Stimulated activated naive CD4-positive, alpha-beta T cell (primary cell): ENCODE measurements around the gene SNTG2.

Source experiments
- DNase-seq, 6 experiments: peaks; one replicate each; lab custom pipeline; 2025; lab: John Stamatoyannopoulos, UW

Gene SNTG2

DNA sequence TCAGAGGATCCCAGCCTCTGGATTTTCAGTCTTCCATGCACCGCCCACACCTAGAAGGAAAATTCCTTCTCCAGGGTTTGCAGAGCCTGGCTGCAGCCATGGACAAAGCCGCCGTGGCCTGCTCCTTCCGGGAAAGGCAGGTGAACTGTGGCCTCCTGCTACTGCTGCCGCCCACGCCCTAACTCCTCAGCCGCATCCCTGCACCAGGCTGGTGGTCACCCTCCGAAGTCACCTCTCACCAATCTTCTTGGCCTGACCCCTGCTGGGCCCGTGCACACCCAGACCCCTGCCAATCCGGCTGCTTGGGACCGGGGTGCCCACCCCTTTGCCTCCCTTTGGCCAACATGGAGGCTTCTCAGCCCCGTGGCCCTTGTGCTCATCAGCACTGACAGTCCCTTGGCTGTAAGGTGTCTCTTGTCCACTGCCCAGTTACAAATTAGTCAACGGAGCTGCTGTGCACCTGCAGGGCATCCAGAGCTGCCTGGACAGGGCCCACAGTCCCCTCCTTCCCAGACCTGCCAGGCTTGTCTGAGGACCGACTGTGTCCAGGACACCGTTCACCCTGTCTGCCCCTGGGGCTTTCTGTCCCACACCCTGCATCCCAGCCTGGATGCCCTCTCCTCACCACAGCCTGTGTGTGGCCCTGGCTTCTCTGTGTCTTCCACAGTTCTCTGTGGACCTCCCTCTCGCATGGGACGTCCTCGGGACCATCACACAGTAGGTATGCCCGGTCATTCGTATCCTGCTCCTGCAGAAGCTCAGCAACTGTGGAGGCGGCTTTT lies 332.6 kb downstream of the SNTG2 start:
- no peak for DNase-seq

DNA sequence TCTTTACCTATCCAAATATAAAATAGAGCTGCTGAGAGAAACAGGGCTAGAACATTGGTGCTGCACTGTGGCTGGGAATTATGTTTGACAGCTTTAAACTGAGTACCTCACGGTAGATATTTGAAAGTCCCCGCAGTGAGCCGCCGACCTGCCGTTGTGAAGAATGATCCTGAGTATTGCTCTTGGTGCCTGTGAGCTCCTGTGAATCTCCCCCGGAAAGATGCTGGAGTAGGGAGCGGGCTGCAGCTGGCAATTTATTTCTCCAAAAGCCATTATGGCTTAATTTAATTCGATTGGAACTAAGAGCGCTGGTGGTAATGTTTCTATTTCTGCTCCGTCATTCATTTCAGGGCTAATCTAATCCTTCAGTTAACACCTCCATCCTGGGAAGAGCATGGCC lies 333.2 kb downstream of the SNTG2 start:
- no peak for DNase-seq

GRCh38 chr2:1286929-1287328 lies 336.3 kb downstream of the SNTG2 start:
- no peak for DNase-seq

- DNase-seq, result no peak
Measured at GRCh38 chr2:1287427-1287826, 336.8 kb downstream of the SNTG2 start.

- DNase-seq, result no peak
Measured at GRCh38 chr2:1294900-1295299, 344.3 kb downstream of the SNTG2 start.

DNA sequence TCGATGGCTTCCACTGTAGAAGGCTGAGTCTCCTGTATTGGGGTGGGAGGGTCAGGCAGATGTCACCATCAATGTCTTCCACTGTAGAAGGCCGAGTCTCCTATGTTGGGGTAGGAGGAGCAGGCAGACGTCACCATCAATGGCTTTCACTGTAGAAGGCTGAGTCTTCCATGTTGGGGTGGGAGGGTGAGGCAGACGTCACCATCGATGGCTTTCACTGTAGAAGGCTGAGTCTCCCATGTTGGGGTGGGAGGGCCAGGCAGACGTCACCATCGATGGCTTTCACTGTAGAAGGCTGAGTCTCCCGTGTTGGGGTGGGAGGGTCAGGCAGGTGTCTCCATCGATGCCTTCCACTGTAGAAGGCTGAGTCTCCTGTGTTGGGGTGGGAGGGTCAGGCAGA lies 345.1 kb downstream of the SNTG2 start:
- DNase-seq, result no peak

DNA sequence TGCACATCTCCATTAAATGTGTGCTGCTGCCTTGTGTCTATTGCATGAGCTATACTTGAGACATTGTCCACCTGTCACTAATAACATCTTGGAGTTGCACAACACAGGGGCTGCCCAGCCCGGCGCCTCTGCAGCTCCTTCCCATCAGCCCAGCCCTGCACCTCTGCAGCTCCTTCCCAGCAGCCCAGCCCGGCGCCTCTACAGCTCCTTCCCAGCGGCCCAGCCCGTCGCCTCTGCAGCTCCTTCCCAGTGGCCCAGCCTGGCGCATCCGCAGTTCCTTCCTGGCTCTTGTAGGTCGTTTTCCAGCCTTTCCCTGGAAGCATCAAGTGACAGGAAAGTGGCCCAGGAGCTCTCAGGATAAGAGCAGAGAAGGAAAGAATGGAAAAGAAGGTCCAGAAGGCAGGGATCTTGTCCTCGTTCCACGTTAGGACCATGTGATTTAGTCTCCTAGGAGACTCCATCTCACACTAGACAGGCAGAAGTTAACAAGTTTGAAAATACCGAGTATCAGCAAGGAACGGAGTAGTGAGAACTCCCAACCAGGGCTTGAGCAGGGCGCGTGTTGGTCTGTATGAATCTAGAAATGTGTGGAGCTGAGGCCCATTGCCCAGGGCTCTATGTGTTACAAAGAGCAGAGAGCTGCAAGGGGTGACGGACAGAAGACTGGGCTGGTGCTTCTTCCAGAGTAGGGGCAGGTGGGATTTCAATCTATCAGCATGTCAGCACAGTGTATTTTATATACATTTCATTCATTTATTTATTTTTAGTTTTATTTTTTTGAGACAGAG lies 346.9 kb downstream of the SNTG2 start:
- DNase-seq, result no peak

- DNase-seq, result no peak
Measured at GRCh38 chr2:1299043-1299442, 348.4 kb downstream of the SNTG2 start.

GRCh38 chr2:1300284-1300683 lies 349.6 kb downstream of the SNTG2 start:
- DNase-seq, result no peak

DNA sequence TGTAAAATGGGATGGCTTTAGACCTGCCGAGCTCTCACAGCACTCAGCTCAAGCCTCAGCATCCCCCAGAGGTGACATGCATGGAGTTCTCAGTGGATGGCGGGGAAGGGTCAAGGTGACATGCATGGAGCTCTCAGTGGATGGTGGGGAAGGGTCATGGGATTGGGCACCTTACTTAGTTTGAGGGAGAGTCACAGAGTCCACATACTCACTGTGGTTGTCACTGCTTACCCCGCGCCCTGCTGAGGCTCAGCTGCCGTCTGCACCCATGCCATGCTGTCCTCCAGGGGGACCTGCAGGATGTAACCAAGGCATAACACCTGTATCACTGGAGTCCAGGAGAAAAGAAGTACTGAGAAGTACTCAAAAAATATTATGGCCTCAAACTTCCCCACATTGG lies 350.4 kb downstream of the SNTG2 start:
- DNase-seq, result no peak

DNA sequence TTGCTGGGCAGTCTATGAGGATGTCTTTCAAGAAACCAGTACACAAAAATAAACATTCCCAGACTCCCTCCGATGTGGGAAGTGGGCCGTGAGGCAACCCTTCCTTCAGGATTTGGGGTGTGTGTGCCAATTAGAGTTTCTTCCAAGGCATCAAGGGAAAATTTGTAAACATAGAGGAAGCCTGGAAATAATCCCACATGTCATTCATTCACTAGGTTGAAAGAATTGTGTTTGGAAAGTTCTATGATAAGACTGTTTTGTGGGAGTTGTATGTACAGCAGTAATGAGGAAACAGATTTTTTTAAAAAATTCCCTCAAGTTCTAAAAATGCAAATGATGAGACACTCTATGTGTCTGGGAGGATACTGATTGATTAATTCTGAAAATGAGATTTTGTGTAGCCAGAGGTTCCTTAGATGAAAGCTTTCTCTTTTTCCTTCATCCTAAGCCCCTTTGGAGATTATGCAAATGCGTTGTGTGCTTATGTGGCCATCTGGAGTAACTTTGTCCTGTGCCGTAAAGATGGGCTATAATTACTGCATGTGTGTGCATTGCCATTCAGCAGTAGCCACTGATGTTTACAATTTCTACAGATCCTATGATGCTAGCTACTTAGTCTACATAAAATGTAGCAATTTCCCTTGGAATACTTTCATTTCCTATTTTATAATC lies 354.8 kb downstream of the SNTG2 start:
- DNase-seq, result no peak

- no peak for DNase-seq
Measured at GRCh38 chr2:1306014-1306686, 355.5 kb downstream of the SNTG2 start.

DNA sequence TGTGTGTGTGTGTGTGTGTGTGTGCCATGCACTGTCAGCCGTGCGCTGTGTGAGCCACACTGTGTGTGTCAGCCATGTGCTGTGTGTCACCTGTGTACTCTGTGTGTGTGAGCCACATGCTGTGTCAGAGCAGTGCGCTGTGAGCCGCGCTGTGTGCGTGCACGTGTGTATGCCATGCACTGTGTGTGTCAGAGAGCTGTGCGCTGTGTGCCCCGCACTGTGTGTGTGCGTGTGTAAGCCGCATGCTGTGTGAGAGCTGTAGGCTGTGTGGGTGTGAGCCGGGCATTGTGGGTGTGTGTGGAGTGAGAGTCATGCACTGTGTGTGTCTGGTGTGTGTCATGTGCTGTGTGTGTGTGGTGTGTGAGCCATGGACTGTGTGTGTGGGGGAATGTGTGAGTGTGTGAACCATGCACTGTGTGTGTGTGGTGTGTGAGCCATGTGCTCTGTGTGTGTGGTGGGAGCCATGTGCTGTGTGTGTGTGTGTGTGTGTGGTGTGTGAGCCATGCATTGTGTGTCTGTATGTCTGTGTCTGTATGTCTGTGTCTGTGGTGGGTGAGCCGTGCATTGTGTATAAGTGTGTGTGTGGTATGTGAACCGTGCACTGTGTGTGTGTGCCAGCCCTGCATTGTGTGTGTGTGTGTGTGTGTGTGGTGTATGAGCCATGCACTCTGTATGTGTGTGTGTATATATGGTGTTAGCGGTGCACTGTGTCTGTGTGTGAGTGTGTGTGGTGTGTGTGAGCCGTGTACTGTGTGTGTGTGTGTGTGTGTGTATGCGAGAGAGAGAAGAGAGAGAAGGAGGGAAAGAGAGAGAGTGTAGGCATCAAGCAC lies 356.3 kb downstream of the SNTG2 start:
- DNase-seq, result no peak

DNA sequence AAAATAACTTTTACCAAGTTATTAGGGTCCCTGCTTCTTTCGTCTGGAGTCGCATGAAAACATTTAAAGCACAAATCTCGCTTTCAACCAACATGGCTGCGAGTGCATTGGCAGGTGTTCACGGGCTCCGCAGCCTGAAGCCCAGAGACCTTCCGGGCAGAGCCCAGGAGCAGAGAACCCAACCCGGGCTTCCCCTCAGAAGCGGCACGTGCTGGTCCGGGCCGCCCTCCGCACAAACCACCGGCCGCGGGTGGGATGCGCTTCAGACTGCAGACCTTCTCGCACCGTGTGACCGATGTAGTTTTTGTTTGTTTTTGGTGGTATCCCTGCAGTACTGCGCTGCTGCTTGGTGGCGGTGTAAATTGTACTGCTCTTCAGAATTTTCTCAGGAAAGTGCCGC lies 357.0 kb downstream of the SNTG2 start:
- DNase-seq, result no peak

- DNase-seq, result no peak
Measured at GRCh38 chr2:1308678-1309077, 358.0 kb downstream of the SNTG2 start.

DNA sequence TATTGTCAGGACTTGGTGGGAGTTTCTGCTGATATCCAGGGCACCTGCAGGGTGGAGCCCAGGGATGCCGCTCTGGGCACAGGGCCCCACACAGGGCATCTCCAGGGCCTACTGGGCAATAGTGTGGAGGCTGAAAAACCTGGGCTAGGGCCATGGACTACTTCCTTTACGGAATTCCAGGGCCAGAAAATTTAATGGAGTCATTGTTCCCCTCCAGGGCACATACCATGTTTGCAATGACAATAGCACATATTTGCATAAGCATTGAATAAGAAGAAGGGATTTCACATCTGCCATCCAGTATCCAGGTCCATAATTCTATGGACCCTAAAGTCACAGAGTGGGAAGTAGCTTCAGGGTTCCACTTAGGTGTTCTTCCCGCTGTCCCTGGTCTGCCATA lies 358.9 kb downstream of the SNTG2 start:
- DNase-seq, result no peak

DNA sequence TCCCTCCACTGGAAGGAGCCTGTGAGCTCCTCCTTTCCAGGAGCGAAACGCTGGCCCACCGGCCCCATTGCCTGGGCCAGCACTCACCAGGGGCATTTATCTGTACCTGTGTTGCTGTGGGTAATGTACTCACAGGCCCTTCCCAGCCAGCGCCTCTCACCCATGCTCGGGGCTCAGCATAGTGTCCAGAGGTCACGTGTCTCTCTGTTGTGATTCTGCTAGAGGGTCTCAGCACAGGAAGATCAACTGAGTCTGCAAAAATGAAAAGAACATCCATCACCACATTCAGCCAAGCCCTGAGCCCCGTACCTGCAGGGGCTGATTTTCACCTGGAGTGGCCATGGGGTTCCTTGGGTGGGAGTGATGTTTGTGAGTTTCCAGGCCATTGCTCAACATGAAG lies 359.6 kb downstream of the SNTG2 start:
- DNase-seq, result no peak

DNA sequence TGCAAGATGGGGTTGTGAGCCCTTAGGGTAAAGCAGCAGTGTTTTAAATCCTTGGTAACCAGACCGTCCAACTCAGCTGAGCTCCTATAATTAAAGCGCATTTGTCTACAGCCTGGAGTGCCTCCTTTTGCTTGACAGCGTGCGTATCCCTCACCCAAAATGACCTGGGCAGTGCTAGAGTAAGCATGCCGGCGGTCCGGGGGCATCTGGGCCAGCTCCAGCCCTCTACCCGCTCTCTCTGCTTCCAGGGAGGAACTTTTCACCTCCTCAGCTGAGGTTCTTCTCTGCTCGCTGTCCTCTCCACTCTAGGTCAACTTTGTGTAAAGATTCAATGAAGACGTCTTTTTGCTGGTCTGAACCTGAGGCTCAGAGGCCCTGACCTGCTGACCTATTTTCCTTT lies 360.2 kb downstream of the SNTG2 start:
- DNase-seq, result no peak

GRCh38 chr2:1313240-1313924 lies 362.7 kb downstream of the SNTG2 start:
- no peak for DNase-seq

GRCh38 chr2:1314254-1314653 lies 363.6 kb downstream of the SNTG2 start:
- DNase-seq, result no peak
